Type B pancreatic cell (in vitro differentiated cells): ENCODE results near the gene TM4SF4. TPM values are rescaled to one million over a fixed set of nuclear protein-coding genes. Genes with fewer than 3 reads are reported as not detected.

ENCODE experiments used
- DNase-seq: peaks from one replicate; pipeline ENCODE4 v3.0.0; 2021; ENCODE audit warnings: mixed read lengths; ENCODE audit not compliant: unreplicated experiment; ENCODE audit errors: extremely low spot score
- H3K27ac Mint-ChIP-seq: 2 replicates; pipeline ENCODE4 v1.8.0; 2021; ENCODE audit warnings: mild to moderate bottlenecking, mixed read lengths
- H3K27me3 Mint-ChIP-seq: 2 replicates; pipeline ENCODE4 v1.8.0; 2021; ENCODE audit warnings: mixed read lengths
- H3K36me3 Mint-ChIP-seq: 2 replicates; pipeline ENCODE4 v1.8.0; 2021; ENCODE audit warnings: mixed read lengths
- H3K4me1 Mint-ChIP-seq: one replicate; pipeline ENCODE4 v1.8.0; 2021; ENCODE audit warnings: mixed read lengths; ENCODE audit not compliant: unreplicated experiment
- H3K4me3 Mint-ChIP-seq: 2 replicates; pipeline ENCODE4 v1.8.0; 2021; ENCODE audit warnings: mild to moderate bottlenecking, mixed read lengths
- H3K9me3 Mint-ChIP-seq: 2 replicates; pipeline ENCODE4 v1.8.0; 2021; ENCODE audit warnings: mixed read lengths
- CTCF ChIP-seq: fragments of 200-600 bp; sonication (generic); conservative IDR thresholded peaks from 2 replicates; pipeline ENCODE4 v1.5.0; 2021; ENCODE audit warnings: antibody characterized with exemption, mild to moderate bottlenecking
- total RNA-seq: library from RNA; stranded (reverse); gene quantifications from 2 replicates; pipeline ENCODE4 v1.2.1, GENCODE V29; 2021; ENCODE audit warnings: low replicate concordance

TM4SF4 gene
- total RNA-seq, 1 donor from 2014 or later = 18.1 TPM

- H3K4me1 Mint-ChIP-seq = peaks cover 23% of the 10 kb centered on the region
- H3K9me3 Mint-ChIP-seq = peaks cover 17% of the 10 kb centered on the region
- H3K36me3 Mint-ChIP-seq = no peaks in the 10 kb centered on the region
- peak overlapping the region; percentile 73 for H3K27ac Mint-ChIP-seq
- TF ChIP-seq CTCF = no peak
- no peaks in the 10 kb centered on the region for H3K27me3 Mint-ChIP-seq
- no peak overlapping the region for H3K4me3 Mint-ChIP-seq
- DNase-seq = no peak
Measured at GRCh38 chr3:149468504-149469212, 5.8 kb upstream of the TM4SF4 start.

- Mint-ChIP-seq H3K36me3 (no peaks in the 10 kb centered on the region), H3K27ac (no peak overlapping the region), H3K4me3 (no peak overlapping the region), H3K27me3 (no peaks in the 10 kb centered on the region), H3K4me1 (peaks cover 40% of the 10 kb centered on the region), H3K9me3 (peaks cover 11% of the 10 kb centered on the region)
- DNase-seq = no peak
- TF ChIP-seq CTCF = no peak
Measured at GRCh38 chr3:149470381-149470780, 4.1 kb upstream of the TM4SF4 start.

GRCh38 chr3:149472030-149472797, 2.3 kb upstream of the TM4SF4 start:
- H3K4me1 Mint-ChIP-seq = peaks cover 37% of the 10 kb centered on the region
- H3K27me3 Mint-ChIP-seq = no peaks in the 10 kb centered on the region
- H3K4me3 Mint-ChIP-seq = no peak overlapping the region
- DNase-seq = no peak
- H3K9me3 Mint-ChIP-seq = peaks cover 4% of the 10 kb centered on the region
- no peak for TF ChIP-seq CTCF
- no peaks in the 10 kb centered on the region for H3K36me3 Mint-ChIP-seq
- peak overlapping the region; percentile 5 for H3K27ac Mint-ChIP-seq

- Mint-ChIP-seq H3K9me3 (peaks cover 4% of the 10 kb centered on the region), H3K4me1 (peaks cover 37% of the 10 kb centered on the region), H3K36me3 (no peaks in the 10 kb centered on the region), H3K27me3 (no peaks in the 10 kb centered on the region), H3K4me3 (peak overlapping the region; percentile 37), H3K27ac (peak overlapping the region; percentile 86)
- no peak for DNase-seq
- no peak for TF ChIP-seq CTCF
Measured at GRCh38 chr3:149473357-149474249, 894 bp upstream of the TM4SF4 start.

GRCh38 chr3:149475451-149476060, 1.1 kb downstream of the TM4SF4 start:
- Mint-ChIP-seq H3K27ac (peak overlapping the region; percentile 44), H3K9me3 (peaks cover 4% of the 10 kb centered on the region), H3K36me3 (no peaks in the 10 kb centered on the region)

More at GRCh38 chr3:149475451-149476060, 1.1 kb downstream of the TM4SF4 start:
- no peak for TF ChIP-seq CTCF
- Mint-ChIP-seq H3K4me1 (peaks cover 45% of the 10 kb centered on the region), H3K27me3 (no peaks in the 10 kb centered on the region), H3K4me3 (peak overlapping the region; percentile 37)
- no peak for DNase-seq
